SK-N-SH treated with all-trans-retinoic acid at 6 μM for 48 hours (cell line): ENCODE results near the gene MIDN.

Source experiments
- ARNTL ChIP-seq: fragments of 450-650 bp; formaldehyde crosslinking; IDR thresholded peaks from 2 replicates; pipeline ENCODE4 v1.5.0; 2020; ENCODE audit warnings: low read depth, mild to moderate bottlenecking, moderate library complexity, borderline replicate concordance
- CSRNP3 ChIP-seq: fragments of 250-450 bp; sonication (Bioruptor Pico); IDR thresholded peaks from 2 replicates; pipeline ENCODE4 v1.5.1; 2021; ENCODE audit warnings: mild to moderate bottlenecking, moderate library complexity
- PATZ1 ChIP-seq: fragments of 250-450 bp; sonication (Bioruptor Pico); IDR thresholded peaks from 2 replicates; pipeline ENCODE4 v1.8.0; 2020; ENCODE audit warnings: mild to moderate bottlenecking, moderate library complexity, borderline replicate concordance
- POU6F1 ChIP-seq: fragments of 250-450 bp; sonication (Bioruptor Pico); IDR thresholded peaks from 2 replicates; pipeline ENCODE4 v1.8.0; 2021; ENCODE audit warnings: low read depth, mild to moderate bottlenecking, moderate library complexity, borderline replicate concordance
- PPARA ChIP-seq: fragments of 250-450 bp; sonication (Bioruptor Pico); IDR thresholded peaks from 2 replicates; pipeline ENCODE4 v1.5.0; 2020; ENCODE audit warnings: mild to moderate bottlenecking, borderline replicate concordance
- ZFP30 ChIP-seq: fragments of 450-650 bp; formaldehyde crosslinking; IDR thresholded peaks from 2 replicates; pipeline ENCODE4 v1.5.0; 2022; ENCODE audit warnings: mild to moderate bottlenecking, moderate library complexity
- ZNF70 ChIP-seq: fragments of 450-650 bp; formaldehyde crosslinking; IDR thresholded peaks from 2 replicates; pipeline ENCODE4 v1.5.0; 2020; ENCODE audit warnings: mild to moderate bottlenecking, moderate library complexity

- no peak for TF ChIP-seq ARNTL
- TF ChIP-seq ZNF70 (CRISPR knock-in tag), result no peak
- TF ChIP-seq POU6F1 (CRISPR knock-in tag), result no peak
- no peak for TF ChIP-seq PPARA (CRISPR knock-in tag)
- no peak for TF ChIP-seq PATZ1 (CRISPR knock-in tag)
- TF ChIP-seq CSRNP3, result no peak
- no peak for TF ChIP-seq ZFP30 (CRISPR knock-in tag)
Measured at GRCh38 chr19:1263188-1263587, 14.8 kb downstream of the MIDN start.
